Kidney epithelial cell (primary cell): ENCODE results near the gene CHI3L2. TPM values are rescaled to one million over a fixed set of nuclear protein-coding genes. Genes with fewer than 3 reads are reported as not detected.

Source experiments
- DNase-seq: peaks from one replicate; pipeline ENCODE4 v3.0.0-alpha.2; 2010; ENCODE audit warnings: low read depth
- H3K27me3 ChIP-seq: 2 replicates; pipeline ENCODE4 v1.6.0; 2011; ENCODE audit warnings: low read length; ENCODE audit not compliant: control insufficient read depth, insufficient read depth
- H3K36me3 ChIP-seq: 2 replicates; pipeline ENCODE4 v1.5.1; 2011; ENCODE audit warnings: low read length; ENCODE audit not compliant: control insufficient read depth, insufficient read depth
- H3K4me3 ChIP-seq: 2 replicates; pipeline ENCODE4 v1.5.1; 2011; ENCODE audit warnings: low read depth, mild to moderate bottlenecking, control low read depth, low read length
- total RNA-seq: library from RNA; depleted of rRNA; stranded (reverse); fragments of >200 nt; gene quantifications from 2 replicates; pipeline ENCODE4 v1.2.3, GENCODE V29; 2015
- TF ChIP-seq, protein P1 (sequence below): IDR thresholded peaks from 2 replicates; pipeline ENCODE4 v1.5.1; 2011; ENCODE audit warnings: mild to moderate bottlenecking, moderate library complexity, low read length, control low read depth, inconsistent platforms; ENCODE audit not compliant: insufficient read depth, poor library complexity, severe bottlenecking

Gene CHI3L2
- total RNA-seq, 1 donor from 2014 or later, result 3.2 TPM

DNA sequence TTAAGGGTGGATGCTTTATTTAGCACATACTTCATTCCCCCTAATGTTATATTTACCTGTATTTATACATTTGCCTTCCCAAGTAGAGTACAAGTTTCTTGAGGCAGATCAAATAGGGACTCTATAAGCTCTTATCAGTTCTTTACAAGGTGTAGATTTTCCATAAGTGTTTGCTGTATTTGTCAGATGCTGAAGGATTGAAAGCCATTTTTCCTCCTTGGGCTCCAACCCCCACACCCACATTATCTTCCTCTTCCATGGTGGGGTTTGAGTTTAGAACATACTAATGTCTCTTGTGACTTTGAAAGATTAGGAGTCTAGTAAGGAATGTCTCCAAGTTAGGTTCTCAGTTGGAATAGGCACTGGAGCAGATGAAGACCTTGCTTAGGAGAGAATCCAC is 2.4 kb upstream of the CHI3L2 start:
- Histone ChIP-seq H3K36me3 (no peaks in the 10 kb centered on the region), H3K27me3 (no peaks in the 10 kb centered on the region), H3K4me3 (no peak overlapping the region)
- TF ChIP-seq, protein P1, sequence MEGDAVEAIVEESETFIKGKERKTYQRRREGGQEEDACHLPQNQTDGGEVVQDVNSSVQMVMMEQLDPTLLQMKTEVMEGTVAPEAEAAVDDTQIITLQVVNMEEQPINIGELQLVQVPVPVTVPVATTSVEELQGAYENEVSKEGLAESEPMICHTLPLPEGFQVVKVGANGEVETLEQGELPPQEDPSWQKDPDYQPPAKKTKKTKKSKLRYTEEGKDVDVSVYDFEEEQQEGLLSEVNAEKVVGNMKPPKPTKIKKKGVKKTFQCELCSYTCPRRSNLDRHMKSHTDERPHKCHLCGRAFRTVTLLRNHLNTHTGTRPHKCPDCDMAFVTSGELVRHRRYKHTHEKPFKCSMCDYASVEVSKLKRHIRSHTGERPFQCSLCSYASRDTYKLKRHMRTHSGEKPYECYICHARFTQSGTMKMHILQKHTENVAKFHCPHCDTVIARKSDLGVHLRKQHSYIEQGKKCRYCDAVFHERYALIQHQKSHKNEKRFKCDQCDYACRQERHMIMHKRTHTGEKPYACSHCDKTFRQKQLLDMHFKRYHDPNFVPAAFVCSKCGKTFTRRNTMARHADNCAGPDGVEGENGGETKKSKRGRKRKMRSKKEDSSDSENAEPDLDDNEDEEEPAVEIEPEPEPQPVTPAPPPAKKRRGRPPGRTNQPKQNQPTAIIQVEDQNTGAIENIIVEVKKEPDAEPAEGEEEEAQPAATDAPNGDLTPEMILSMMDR, result no peak
- DNase-seq, result no peak

DNA sequence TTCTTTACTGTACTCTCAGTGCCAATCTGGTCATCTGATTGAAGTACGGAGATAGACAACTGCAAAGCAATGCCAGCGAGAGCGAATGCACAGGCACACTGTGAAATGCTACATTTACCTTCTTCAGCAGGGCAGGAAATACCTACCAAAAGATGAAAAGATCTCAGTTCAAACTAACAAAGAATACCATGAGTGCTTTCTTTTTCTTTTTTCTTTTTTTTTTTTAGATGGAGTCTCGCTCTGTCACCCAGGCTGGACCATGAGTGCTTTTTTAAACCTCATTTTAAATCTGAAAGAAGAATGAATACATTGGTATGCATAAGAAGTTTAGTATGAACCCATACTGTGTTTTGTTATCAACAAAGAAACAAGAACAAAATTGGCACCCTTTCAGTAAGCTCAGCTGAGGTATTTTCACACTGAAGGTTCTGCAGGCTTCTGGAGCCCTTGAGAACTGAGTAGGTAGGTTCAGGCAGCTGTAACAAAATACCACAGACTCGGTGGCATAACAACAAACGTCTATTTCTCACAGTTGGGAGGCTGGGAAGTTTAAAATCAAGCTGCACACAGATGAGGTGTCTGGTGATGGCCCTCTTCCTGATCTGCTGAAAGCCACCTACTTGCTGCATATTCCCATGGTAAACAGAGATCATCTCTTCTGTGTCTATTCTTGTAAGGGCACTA is 1.7 kb upstream of the CHI3L2 start:
- Histone ChIP-seq H3K27me3 (no peaks in the 10 kb centered on the region), H3K36me3 (no peaks in the 10 kb centered on the region), H3K4me3 (no peak overlapping the region)
- TF ChIP-seq, protein P1, result no peak
- DNase-seq, result no peak

DNA sequence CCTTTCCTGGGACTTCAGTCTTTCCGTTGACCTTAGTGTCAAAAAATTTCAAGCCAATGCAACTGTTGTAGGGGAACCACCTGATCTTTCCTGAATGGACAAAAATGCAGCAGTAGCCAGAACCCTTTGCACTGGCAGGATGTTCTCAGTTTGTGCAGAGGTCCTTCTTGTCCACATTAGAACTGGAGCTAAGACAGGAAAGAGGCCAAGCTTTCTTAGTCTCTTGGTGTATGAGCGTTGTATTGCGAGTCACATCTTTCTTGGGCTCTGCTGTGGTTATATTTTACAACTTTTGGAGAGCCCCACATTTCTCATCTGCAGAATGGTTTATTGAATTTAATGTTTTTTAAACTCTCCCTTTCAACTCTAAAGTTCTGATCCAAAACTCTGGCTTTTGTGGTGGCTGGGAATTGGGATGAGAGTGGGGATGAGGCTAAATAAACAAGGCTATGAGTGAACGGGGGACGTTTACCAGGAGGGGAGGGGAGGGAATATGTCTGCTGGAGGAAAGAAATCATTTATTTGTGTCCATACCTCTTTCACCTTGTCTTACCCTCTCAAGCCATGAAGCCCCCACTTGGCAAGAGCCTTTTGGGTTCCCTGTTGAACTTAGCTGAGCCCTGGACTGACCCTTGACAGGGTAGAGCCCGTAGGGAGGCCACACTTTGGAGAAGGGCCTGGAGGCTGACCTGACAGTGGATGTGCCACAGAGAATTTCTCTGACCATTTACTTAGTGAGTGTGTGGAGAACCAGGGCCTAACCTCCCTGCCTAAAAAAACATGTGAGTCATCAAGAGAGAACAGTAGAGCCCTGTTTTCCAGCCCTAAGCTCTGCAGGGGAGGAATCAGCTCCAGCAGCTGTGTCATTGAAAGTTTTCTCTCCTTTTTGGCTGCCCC is 586 bp downstream of the CHI3L2 start:
- DNase-seq, result peak; percentile 53
- TF ChIP-seq, protein P1, result no peak
- Histone ChIP-seq H3K36me3 (no peaks in the 10 kb centered on the region), H3K27me3 (no peaks in the 10 kb centered on the region), H3K4me3 (no peak overlapping the region)

DNA sequence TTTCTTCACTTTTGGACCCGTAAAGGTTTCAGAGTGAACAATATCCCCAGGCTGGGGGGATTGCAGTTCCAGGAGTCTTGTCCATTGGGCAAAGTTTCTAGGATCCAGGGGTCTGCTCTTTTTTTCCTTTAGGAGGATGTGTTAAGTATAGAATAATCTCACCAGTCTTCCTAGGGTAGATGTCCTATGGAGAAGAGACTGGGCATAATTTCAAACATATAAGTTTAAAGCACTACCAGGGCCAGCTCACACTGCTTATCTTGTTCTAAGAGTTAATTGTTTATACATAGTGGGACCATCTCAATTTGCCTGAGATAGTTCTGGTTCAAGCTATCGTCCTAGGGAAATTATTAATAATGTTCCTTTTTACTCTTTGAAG is 1.2 kb downstream of the CHI3L2 start:
- TF ChIP-seq, protein P1, result no peak
- Histone ChIP-seq H3K27me3 (no peaks in the 10 kb centered on the region), H3K4me3 (no peak overlapping the region), H3K36me3 (no peaks in the 10 kb centered on the region)
- no peak for DNase-seq

DNA sequence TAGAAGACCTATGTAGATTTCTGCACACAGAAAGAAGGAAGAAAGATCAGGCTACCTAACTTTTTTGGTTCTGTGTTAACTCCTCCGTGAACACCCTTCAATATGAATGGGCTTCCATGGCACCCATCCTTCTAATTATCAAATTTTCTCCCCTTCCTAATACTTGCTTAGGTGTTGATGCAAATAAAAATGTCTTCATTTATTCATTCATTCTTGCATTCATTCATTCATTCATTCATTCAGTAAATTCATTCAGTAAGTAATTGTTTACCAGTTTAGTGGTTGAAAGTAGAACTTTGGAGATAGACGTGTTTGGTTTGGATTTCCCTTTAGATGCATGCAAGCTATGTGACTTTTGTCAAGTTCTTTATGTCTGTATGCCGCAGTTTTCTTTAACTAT is 4.6 kb downstream of the CHI3L2 start:
- no peak for DNase-seq
- Histone ChIP-seq H3K27me3 (no peaks in the 10 kb centered on the region), H3K4me3 (no peak overlapping the region), H3K36me3 (no peaks in the 10 kb centered on the region)
- TF ChIP-seq, protein P1, result no peak

DNA sequence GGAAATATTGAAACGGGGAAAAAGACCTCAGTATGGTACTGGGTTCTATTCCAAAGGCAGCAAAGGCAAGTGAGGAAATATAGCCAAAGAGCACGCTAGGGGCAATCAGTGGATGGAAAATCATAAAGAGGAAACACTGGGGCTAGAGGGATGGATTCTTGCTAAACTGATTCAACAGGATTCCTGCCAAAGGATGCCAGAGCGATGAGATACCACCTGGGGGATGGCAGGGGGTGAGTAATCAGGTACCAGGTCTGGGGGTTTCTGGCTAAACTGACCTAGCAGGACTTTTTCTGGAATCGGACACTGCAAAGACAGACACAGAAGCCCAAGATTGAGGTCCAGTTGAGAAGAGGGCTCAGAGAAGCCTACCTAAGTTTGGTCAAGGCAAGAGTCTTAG is 6.7 kb downstream of the CHI3L2 start:
- Histone ChIP-seq H3K27me3 (no peaks in the 10 kb centered on the region), H3K4me3 (no peak overlapping the region), H3K36me3 (no peaks in the 10 kb centered on the region)
- peak; percentile 2 for DNase-seq
- TF ChIP-seq, protein P1, result no peak
